HK-2 (cell line): Measurements from ENCODE around the gene VSIG2.

Source experiments
- DNase-seq: peaks from one replicate; pipeline ENCODE4 v3.0.0-alpha.2; 2018; ENCODE audit not compliant: unreplicated experiment

Gene VSIG2

DNA sequence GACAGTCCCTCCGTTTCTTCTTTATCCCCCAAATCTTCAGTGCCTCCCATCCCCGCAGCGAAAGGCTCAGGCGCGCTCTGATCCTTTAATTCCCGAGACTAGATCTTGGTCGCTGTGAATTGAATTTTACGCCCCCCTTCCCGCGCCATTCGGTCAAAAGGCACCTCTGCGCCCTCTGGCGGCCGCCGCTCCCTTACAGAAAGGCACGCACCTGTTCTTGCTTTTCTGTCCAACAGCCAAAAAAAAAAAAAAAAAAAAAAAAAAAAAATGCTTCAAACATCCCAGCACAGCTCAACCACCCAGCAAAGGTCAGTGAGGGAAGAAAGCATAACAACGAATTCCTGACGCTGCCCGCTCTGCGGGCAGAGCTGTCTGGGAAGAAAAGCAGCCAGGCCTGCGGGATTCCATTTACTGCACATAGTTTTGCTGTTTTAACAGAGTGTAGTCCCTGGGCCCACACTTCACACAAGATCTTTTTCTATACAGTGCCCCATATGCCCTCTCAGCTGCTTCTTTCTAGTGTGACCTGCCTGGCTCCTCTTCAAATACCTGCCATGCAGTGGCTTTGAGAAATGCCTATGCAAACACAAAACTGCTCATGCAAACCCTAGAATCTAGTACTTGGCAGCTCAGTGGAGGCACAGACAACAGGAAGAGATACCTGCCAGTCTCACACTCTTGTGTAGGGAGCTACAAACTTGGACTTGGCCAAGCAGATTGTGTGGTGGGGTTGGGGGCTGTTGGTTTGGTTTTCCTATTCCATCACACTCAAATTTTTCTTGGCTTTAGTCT is 11.3 kb upstream of the VSIG2 start:
- peak; percentile 77 for DNase-seq

DNA sequence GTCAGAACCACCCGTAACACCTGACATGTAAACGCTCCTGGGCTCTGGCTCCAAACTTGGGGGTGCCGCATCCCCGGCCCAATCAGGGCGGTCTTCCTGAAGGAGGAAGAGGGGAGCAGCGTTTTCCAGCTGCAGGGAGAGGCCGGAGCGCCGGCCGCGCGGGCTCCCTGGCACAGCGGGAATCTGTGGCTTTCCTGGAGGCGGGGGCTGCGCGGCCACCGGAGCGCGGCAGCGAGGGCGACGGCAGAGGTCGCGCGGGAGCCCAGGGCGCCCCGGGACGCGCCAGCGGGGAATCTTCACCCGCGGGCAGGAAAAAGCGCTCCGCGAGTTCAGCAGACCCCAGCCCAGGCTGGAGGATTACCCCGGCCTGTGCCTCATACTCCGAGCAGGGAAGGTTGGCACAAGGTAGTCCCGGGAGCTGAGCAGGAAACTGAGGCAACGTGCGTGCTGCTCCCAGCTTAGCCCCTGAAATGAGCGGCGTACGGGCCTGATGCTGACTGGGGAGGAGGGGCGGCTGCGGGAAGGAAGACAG is 10.6 kb upstream of the VSIG2 start:
- peak; percentile 22 for DNase-seq

- DNase-seq: no peak
Measured at GRCh38 chr11:124762105-124762623, 10.1 kb upstream of the VSIG2 start, which contains the start of gene ESAM. ESAM (minus strand) TSS chr11:124762290; CDS start chr11:124762154, 136 bp downstream.

GRCh38 chr11:124761301-124762104 is 9.4 kb upstream of the VSIG2 start:
- no peak for DNase-seq

DNA sequence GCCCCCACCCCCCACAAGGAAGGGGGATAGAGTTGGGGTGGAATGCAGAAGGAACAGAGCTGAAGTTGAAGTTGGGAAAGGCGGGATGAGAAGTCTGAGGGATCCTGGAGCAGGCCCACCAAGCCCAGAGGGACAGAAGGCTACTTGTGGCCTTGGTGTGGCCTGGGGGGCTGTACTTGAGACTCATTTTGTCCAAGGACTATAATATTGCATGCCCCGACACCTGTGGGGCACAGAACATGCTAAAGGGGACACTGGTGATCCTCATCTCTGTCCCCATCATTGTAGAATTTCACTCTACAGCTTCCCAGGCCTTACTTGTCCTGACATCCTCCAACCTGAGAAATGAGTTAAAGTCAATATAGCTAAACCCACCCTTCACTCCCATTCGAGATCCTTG is 8.8 kb upstream of the VSIG2 start:
- no peak for DNase-seq

GRCh38 chr11:124760205-124760652 is 8.2 kb upstream of the VSIG2 start:
- peak; percentile 21 for DNase-seq

DNA sequence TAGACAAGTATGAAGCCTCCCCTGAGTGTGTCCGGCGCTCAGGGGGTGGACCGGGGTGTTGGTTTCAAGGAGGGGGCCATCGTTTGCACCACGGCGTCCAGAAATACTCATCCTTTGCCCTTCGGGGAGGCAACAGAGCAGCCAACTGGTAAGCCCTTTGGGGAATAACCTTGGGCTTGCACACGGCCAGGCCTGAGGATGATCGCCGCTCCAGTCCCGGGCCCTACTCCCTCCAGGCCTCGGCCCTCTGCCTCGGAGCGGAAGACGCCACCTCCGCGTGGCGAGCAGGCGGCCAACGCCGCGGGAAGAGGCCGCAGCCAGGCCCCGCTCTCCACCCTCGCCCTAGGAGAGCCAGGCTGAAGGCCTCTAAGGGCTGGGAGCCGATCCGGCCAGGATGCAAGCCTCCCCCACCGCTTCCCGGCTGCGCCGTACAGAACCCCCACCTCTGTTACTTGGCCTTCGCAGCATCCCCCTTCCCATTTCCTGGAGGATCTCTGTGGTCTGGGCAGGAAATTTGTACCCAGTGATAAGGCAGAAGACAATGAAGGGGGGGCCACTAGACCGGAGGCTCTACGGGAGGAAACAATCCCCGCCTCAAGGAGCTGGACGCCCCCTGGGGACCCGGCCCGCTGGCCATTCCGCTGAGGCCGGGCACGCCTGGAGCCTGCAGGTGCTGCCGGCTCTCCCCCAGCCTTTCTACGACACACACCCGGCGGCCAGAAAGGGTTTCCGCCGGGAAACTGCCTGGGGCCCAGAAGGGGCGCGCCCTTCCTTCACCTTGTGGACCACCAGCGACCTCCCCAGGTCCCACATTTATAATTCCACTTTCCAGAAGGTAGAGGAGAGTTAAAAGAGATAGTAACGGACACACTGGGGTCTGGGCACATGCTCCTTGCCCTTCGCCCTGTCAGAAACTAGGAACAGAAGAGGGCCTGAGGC is 7.5 kb upstream of the VSIG2 start:
- peak; percentile 55 for DNase-seq

GRCh38 chr11:124758355-124759265 is 6.6 kb upstream of the VSIG2 start:
- DNase-seq: peak; percentile 74

- no peak for DNase-seq
Measured at GRCh38 chr11:124757320-124757719, 5.3 kb upstream of the VSIG2 start.

DNA sequence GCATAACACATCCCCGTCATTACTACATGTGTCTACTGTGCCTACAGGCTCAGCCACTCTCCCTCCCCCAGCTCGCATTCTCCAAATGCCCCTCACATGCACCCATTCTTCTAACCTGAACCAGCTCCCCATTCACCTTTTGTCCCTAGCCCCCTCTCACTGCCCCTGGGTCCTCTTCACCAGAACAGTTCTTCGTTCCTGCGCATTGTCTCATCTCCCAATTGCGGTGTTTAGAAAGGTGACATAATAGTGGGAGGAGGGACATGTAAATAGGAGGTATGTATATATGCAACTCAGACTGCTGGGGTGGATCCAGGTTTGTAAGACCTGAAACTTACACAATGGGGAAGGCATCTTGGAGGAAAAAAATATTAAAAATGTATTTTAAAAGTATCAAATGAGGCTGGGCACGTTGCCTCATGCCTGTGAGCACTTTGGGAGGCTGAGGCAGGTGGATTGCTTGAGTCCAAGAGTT is 4.7 kb upstream of the VSIG2 start:
- DNase-seq: no peak

- DNase-seq: no peak
Measured at GRCh38 chr11:124756033-124756752, 4.1 kb upstream of the VSIG2 start.

- DNase-seq: no peak
Measured at GRCh38 chr11:124754710-124755109, 2.7 kb upstream of the VSIG2 start.

DNA sequence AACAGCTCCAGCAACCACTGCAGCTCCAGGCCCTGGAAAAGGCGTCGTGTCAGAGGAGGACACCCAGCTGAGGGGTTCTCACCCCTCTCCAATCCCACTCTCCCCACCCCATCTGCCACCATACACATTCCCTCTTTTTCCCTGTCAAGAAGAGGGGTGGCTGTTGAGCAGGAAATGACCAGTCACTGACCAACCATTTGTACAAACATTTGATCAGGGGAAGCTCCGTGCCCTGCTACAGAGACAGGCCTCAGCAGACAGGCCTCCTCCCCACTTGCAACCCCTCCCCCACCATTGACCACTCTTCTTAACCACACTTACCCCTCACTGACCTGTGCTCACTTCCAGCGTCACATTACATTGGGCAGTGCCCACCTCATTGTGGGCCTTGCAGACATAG is 2.3 kb upstream of the VSIG2 start:
- DNase-seq: no peak

DNA sequence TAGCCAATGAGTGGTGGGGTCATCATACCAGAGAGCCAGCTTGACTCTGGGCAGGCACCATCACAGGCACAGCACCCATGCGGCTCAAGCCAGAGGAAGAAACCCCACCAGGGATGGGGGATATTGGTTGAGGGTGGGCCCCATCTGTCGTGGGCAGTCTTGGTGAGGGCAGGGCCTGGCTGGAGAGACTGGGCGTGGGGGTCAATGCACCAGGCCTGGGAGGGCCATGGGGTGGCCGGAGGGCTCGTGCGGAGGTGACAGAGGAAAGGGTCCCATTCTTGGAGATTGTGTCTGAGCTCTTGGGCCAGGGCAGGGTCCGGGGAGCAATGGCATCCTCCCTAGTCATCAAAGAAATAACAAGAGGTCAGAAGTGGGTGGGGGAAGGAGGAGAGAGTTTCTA is 1.6 kb upstream of the VSIG2 start:
- DNase-seq: no peak

DNA sequence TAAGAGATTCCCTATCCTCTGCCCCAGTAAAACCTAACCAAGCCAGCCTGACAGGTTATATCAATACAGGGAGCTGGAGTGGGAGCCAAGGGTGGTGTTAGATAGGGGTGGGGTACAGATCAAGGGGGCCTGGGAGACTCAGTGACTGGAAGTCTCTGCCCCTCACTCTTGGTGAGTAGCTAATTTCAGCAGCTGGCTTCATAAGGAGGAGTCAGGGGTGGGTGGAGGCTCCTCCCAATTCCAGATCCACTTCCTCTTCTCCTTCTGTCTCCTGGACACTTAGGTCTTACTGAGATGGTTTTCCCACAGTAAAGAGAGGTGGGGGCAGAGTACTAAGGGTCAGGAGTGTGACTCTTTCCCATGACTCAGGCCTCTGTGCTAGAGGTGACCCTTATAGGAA is 1.1 kb upstream of the VSIG2 start:
- no peak for DNase-seq

DNA sequence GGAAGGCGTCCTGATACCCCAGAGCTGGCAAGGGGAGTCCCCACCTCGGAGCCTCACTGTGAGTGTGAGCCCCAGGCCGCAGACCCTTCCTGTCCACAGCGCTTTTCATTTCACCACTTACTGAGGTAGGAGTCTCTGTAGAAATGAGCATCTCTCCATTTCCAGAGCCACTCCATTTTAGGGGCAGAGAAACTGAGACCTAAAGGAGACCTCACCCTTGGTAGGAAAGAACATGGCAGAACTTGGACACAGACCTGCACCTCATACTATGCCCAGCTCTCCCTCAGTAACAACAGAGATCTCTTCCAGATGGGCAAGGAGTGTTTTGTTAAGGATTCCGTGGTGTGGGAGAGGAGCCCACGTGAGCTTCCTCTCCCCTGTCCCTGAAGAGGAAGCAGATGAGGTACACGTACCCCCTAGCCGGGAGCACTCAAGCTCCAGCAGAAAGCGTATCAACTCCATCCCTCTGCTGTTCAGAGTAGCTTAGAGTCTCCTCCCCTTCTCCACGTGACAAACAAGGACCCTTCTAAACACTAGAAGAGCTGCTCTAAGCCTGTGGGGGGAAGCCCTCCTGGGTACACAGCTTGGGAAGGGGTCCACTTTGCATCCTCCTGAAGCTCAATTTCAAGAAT is 532 bp upstream of the VSIG2 start:
- DNase-seq: no peak

DNA sequence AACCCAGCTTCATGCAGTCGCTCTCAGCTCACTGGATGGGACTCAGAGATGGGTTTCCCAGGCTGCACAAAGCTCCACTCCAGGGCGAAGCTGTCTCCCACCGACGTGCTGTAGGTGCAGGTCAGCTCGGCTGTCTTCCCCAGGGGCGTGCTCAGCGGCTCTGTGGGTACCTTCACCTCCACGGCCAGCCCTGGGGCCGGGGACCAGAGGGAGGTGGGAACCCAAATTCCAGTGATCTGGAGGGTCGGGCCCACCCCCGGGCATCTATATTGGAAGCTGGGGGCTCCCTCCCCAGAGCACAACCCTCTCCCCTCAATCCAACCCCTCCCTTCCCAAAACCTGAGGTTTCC is 689 bp downstream of the VSIG2 start:
- no peak for DNase-seq

DNA sequence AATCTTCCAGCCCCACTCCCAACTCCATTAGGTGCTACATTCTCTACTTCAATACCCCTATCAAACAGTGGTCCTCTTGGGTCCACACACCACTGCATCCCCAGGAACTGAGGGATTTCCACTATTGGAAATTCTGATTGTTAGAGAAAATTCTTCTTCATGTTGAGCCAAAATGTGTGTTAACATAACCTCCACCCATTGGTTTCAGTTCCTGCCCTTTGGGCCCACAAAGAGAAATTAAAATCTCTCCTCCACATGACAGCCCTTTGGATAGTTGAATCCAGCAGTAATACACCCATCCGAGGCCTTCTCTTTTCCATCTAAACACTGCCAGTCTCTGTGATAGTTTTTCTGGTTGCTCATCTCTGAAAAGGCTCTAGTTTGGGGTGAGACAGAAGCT is 2.1 kb downstream of the VSIG2 start:
- DNase-seq: no peak
